Activated naive CD4-positive, alpha-beta T cell treated with anti-CD3 and anti-CD28 coated beads, Interleukin-2, amount 50 U/mL, for 72 hours (primary cell): ENCODE results near the gene S100A8. TPM values are rescaled to one million over a fixed set of nuclear protein-coding genes. Genes with fewer than 3 reads are reported as not detected.
"Not testable (repeated sequence)": the region's sequence is repeated elsewhere in the genome, so short reads cannot be mapped to it uniquely, and the experiment has no call there.

Experiments
- ATAC-seq, 2 donors: fragments of 150-1000 bp; cut with Tn5 transposase; 2 replicates each; pipeline ENCODE4 v1.10.0; 2021; ENCODE audit warnings: mild to moderate bottlenecking in 2 of 2, moderate library complexity in 2 of 2
- DNase-seq, 2 donors: peaks; one replicate each; pipeline ENCODE4 v3.0.0; 2021 to 2022; ENCODE audit warnings: low spot score in 2 of 2
- H3K27ac Mint-ChIP-seq, 2 donors: one replicate each; pipeline ENCODE4 v1.8.0; 2022; ENCODE audit warnings: mild to moderate bottlenecking in 2 of 2, mixed read lengths in 2 of 2
- H3K36me3 Mint-ChIP-seq, 2 donors: one replicate each; pipeline ENCODE4 v1.8.0; 2022; ENCODE audit warnings: mixed read lengths in 2 of 2
- H3K9me3 Mint-ChIP-seq, 2 donors: one replicate each; pipeline ENCODE4 v1.8.0; 2022; ENCODE audit warnings: mixed read lengths in 2 of 2
- total RNA-seq, 2 donors: library from RNA; stranded (reverse); gene quantifications; one replicate each; pipeline ENCODE4 v1.2.3, GENCODE V29; 2022

The S100A8 gene
- total RNA-seq, 2 donors from 2014 or later = not detected

GRCh38 chr1:153420306-153420705 is 29.4 kb upstream of the S100A8 start:
- Mint-ChIP-seq H3K27ac (no peak overlapping the region), H3K9me3 (peaks cover 0 to 4% of the 10 kb centered on the region in 2 donors), H3K36me3 (no peaks in the 10 kb centered on the region)
- no peak for DNase-seq
- no peak for ATAC-seq

GRCh38 chr1:153419436-153419793 is 28.5 kb upstream of the S100A8 start:
- H3K36me3 Mint-ChIP-seq, DNase-seq, ATAC-seq, H3K27ac Mint-ChIP-seq, H3K9me3 Mint-ChIP-seq: not testable (repeated sequence)

GRCh38 chr1:153418758-153419435 is 28.0 kb upstream of the S100A8 start:
- H3K27ac Mint-ChIP-seq, H3K9me3 Mint-ChIP-seq, ATAC-seq, H3K36me3 Mint-ChIP-seq, DNase-seq: not testable (repeated sequence)

GRCh38 chr1:153417136-153417888 is 26.4 kb upstream of the S100A8 start:
- peak in 1 of 2 donors; percentile 21 for DNase-seq
- no peak for ATAC-seq
- Mint-ChIP-seq H3K27ac (no peak overlapping the region), H3K9me3 (peaks cover 0 to 4% of the 10 kb centered on the region in 2 donors), H3K36me3 (no peaks in the 10 kb centered on the region)

DNA sequence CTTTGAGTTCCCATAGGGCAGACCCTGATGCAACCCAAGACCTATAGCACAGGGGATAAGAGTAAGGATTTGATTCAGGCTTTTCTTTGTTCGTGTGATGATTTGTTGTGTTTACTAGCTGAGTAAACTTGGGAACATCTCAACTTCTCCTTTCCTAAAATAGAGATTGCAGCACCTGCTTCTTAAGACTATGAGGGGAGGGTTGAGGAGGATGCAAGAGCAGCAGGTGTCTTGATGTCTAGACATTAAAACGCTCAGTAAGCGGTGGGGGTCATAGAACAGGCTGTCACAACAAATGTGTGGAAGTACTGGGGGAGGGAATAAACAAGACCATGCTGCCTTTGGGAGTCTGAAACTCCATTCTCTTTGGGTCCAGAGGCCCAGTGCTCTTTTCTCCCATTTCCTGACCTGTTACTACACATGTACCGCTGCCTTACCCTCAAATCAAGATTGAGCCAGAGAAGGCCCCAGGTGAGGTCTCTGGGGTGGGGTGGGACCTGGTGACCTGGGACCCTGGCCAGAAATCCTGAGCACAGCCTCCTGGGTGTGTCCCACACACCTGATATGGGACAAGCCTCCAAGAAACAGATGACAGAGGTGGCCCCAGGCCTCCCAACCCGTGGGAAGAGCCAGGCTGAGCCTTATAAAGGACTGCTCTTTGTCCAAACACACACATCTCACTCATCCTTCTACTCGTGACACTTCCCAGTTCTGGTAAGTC is 25.1 kb upstream of the S100A8 start, which contains the start of gene S100A7A:
TSS of gene S100A7A (plus strand) at position 671 of the 721 bp plus-strand sequence. CDS start 1,563 bp downstream, outside the sequence.
- ATAC-seq (no peak), DNase-seq (no peak)
- Mint-ChIP-seq H3K36me3 (no peaks in the 10 kb centered on the region), H3K9me3 (peaks cover 0 to 4% of the 10 kb centered on the region in 2 donors), H3K27ac (no peak within 1 kb of the TSS)

GRCh38 chr1:153413961-153414360 is 23.1 kb upstream of the S100A8 start:
- DNase-seq, H3K27ac Mint-ChIP-seq, ATAC-seq, H3K9me3 Mint-ChIP-seq, H3K36me3 Mint-ChIP-seq: not testable (repeated sequence)

- ATAC-seq, DNase-seq, H3K36me3 Mint-ChIP-seq, H3K27ac Mint-ChIP-seq, H3K9me3 Mint-ChIP-seq: not testable (repeated sequence)
Observed at GRCh38 chr1:153407274-153407673, 16.4 kb upstream of the S100A8 start.

GRCh38 chr1:153405825-153406599 is 15.1 kb upstream of the S100A8 start:
- not testable (repeated sequence) for H3K9me3 Mint-ChIP-seq, ATAC-seq, H3K36me3 Mint-ChIP-seq, H3K27ac Mint-ChIP-seq, DNase-seq

GRCh38 chr1:153404768-153405167 is 13.9 kb upstream of the S100A8 start:
- Mint-ChIP-seq H3K9me3 (no peaks in the 10 kb centered on the region), H3K36me3 (no peaks in the 10 kb centered on the region)
- peak; percentile 62 to 75 for ATAC-seq

GRCh38 chr1:153404086-153404635 is 13.3 kb upstream of the S100A8 start:
- Mint-ChIP-seq H3K36me3 (no peaks in the 10 kb centered on the region), H3K9me3 (no peaks in the 10 kb centered on the region), H3K27ac (no peak overlapping the region)
- ATAC-seq (no peak), DNase-seq (no peak)

More at GRCh38 chr1:153404768-153405167, 13.9 kb upstream of the S100A8 start:
- no peak overlapping the region for H3K27ac Mint-ChIP-seq
- DNase-seq = peak in 1 of 2 donors; percentile 74

GRCh38 chr1:153403421-153404085 is 12.7 kb upstream of the S100A8 start:
- DNase-seq = no peak
- no peaks in the 10 kb centered on the region for H3K36me3 Mint-ChIP-seq
- no peaks in the 10 kb centered on the region for H3K9me3 Mint-ChIP-seq
- no peak overlapping the region for H3K27ac Mint-ChIP-seq
- no peak for ATAC-seq

DNA sequence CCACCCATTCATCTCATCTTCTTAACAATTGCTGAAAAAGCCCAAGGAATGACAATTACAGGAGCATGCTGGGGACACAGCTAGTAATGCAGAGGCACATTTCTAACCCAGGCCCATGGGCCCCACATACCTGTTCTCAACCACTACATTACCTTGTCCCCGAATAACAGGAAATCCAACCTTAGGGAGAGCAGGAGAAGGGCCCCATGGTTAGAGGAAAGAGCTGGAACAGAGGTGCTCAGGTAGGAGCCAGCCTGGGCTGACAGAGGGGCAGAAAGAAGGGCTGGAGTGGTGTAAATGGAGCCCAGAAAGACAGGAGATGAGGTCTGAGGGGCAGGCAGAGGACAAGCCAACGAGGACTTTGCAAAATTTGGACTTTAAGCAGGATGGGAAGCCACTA is 11.4 kb upstream of the S100A8 start:
- H3K36me3 Mint-ChIP-seq = no peaks in the 10 kb centered on the region
- DNase-seq (no peak), ATAC-seq (no peak)
- H3K27ac Mint-ChIP-seq = no peak overlapping the region
- H3K9me3 Mint-ChIP-seq = no peaks in the 10 kb centered on the region

GRCh38 chr1:153401461-153401860 is 10.6 kb upstream of the S100A8 start:
- Mint-ChIP-seq H3K27ac (no peak overlapping the region), H3K9me3 (no peaks in the 10 kb centered on the region), H3K36me3 (no peaks in the 10 kb centered on the region)
- DNase-seq (no peak), ATAC-seq (no peak)

DNA sequence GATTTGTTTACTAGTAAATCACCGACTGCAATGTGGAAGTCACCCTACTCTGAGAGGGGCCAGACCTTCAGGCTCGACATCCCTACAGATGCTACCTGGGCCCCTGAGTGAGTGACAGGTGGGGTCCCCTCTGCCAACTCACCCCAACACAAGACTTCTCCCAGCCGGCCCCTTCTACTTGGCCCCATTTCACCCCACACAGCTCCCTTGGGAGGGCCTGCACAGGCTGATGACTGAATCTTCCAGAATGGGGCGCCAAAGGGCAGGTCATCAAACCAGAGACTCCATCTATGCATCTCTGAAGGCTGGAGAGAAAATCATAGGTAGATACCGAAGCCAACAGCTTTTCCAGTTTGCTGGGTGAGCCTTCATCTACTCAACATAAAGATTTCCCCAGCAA is 9.4 kb upstream of the S100A8 start:
- DNase-seq (no peak), ATAC-seq (no peak)
- Mint-ChIP-seq H3K9me3 (no peaks in the 10 kb centered on the region), H3K36me3 (no peaks in the 10 kb centered on the region), H3K27ac (no peak overlapping the region)

- H3K36me3 Mint-ChIP-seq = no peaks in the 10 kb centered on the region
- peak overlapping the region in 1 of 2 donors; percentile 11 for H3K27ac Mint-ChIP-seq
- ATAC-seq = no peak
- no peak for DNase-seq
- H3K9me3 Mint-ChIP-seq = no peaks in the 10 kb centered on the region
Observed at GRCh38 chr1:153399401-153400055, 8.7 kb upstream of the S100A8 start.
